HepG2 (cell line): ENCODE results near the gene CNR2. TPM values are rescaled to one million over a fixed set of nuclear protein-coding genes. Genes with fewer than 3 reads are reported as not detected.

ENCODE experiments used
- ATAC-seq: fragments of 200-7000 bp; cut with Tn5 transposase; 3 replicates; pipeline ENCODE4 v1.9.1; 2020; ENCODE audit warnings: mild to moderate bottlenecking, moderate library complexity
- BruUV-seq: library from RNA; stranded (reverse); fragments of 400-500 nt; replicated peaks from 2 replicates; lab custom pipeline; 2021; lab: Mats Ljungman, UMichigan
- CTCF ChIA-PET: fragments of 300-600 bp; formaldehyde crosslinking; extraction: SDS; loops from one replicate; lab custom pipeline; 2021; ENCODE audit warnings: low total read pairs, inconsistent platforms, low intra/inter-chr PET ratio; lab: Yijun Ruan, JAX
- POLR2A ChIA-PET: fragments of 350-600 bp; sonication (Branson Sonifier 250); formaldehyde crosslinking; loops from one replicate; lab custom pipeline; 2020; ENCODE audit warnings: antibody characterized with exemption, inconsistent platforms; lab: Yijun Ruan, JAX
- DNase-seq: peaks from one replicate; pipeline ENCODE4 v3.0.0-alpha.2; 2015; ENCODE audit warnings: low spot score
- FAIRE-seq: peaks from 3 replicates; lab custom pipeline; 2011; peaks lifted over from hg19 to GRCh38; lab: Jason Lieb, UNC
- H2AFZ ChIP-seq: one replicate; pipeline ENCODE4 v1.6.1; 2011; ENCODE audit warnings: low read length, inconsistent platforms
- H3K27ac ChIP-seq: fragments of 300-600 bp; 3 replicates; pipeline ENCODE4 v1.8.0; 2011; ENCODE audit warnings: mixed run types, mild to moderate bottlenecking, mixed read lengths, low read length, inconsistent platforms; ENCODE audit not compliant: insufficient read depth; ENCODE audit errors: extremely low read length
- H3K27me3 ChIP-seq, 2 experiments: fragments of 200-600 bp in 1 of 2; 2 replicates in 1 of 2; 3 replicates in 1 of 2; pipeline versions ENCODE4 v1.6.0 to v1.8.0; 2011; ENCODE audit warnings: low read length in 2 of 2, mild to moderate bottlenecking in 2 of 2, moderate library complexity in 2 of 2, inconsistent platforms in 1 of 2; ENCODE audit not compliant: insufficient read depth in 2 of 2, control insufficient read depth in 1 of 2
- H3K36me3 ChIP-seq, 2 experiments: fragments of 200-600 bp in 1 of 2; replicated peaks in 1 of 2; 2 replicates in 1 of 2; 3 replicates in 1 of 2; pipeline versions ENCODE4 v1.5.1 to v1.8.0; 2011; ENCODE audit warnings: low read length in 2 of 2, inconsistent platforms in 1 of 2; ENCODE audit not compliant: insufficient read depth in 2 of 2, control insufficient read depth in 1 of 2
- H3K4me1 ChIP-seq: 2 replicates; pipeline ENCODE4 v1.5.1; 2012; ENCODE audit warnings: low read length, inconsistent platforms; ENCODE audit not compliant: insufficient read depth
- H3K4me2 ChIP-seq: 2 replicates; pipeline ENCODE4 v1.6.0; 2011; ENCODE audit warnings: low read depth, low read length, inconsistent platforms
- H3K4me3 ChIP-seq, 3 experiments: fragments of 200-600 bp in 1 of 3; sonication (generic), shearing (Covaris generic) in 1 of 3; replicated peaks in 1 of 3; 2 replicates each; pipeline ENCODE4 v1.5.1; 2011 to 2016; ENCODE audit warnings: low read length in 3 of 3, inconsistent platforms in 2 of 3, low read depth in 2 of 3, mild to moderate bottlenecking in 2 of 3, control low read depth in 1 of 3, mixed read lengths in 1 of 3; ENCODE audit not compliant: insufficient read depth in 1 of 3
- H3K79me2 ChIP-seq: one replicate; pipeline ENCODE4 v1.6.1; 2011; ENCODE audit warnings: low read length, inconsistent platforms; ENCODE audit not compliant: insufficient read depth
- H3K9ac ChIP-seq: 2 replicates; pipeline ENCODE4 v1.6.0; 2011; ENCODE audit warnings: mild to moderate bottlenecking, low read depth, low read length, inconsistent platforms; ENCODE audit not compliant: insufficient read depth
- H3K9me3 ChIP-seq: 2 replicates; pipeline ENCODE4 v1.5.1; 2012; ENCODE audit warnings: mild to moderate bottlenecking, low read length
- H4K20me1 ChIP-seq: 2 replicates; pipeline ENCODE4 v1.6.0; 2011; ENCODE audit warnings: inconsistent platforms, mild to moderate bottlenecking, low read length, moderate library complexity; ENCODE audit not compliant: insufficient read depth
- AHR ChIP-seq: IDR thresholded peaks from 2 replicates; pipeline ENCODE4 v1.6.1; 2018; ENCODE audit warnings: missing genetic modification reagents, missing compliant biosample characterization
- BRD4 ChIP-seq: sonication (generic); formaldehyde crosslinking; IDR thresholded peaks from 2 replicates; pipeline ENCODE4 v1.4.0; 2020; ENCODE audit warnings: missing genetic modification reagents
- ELK4 ChIP-seq: sonication (generic); formaldehyde crosslinking; IDR thresholded peaks from 2 replicates; pipeline ENCODE4 v1.9.0; 2021; ENCODE audit warnings: missing genetic modification reagents, borderline replicate concordance
- FOXJ3 ChIP-seq: sonication (generic); formaldehyde crosslinking; IDR thresholded peaks from 2 replicates; pipeline ENCODE4 v1.4.0; 2020; ENCODE audit warnings: missing genetic modification reagents, mild to moderate bottlenecking, borderline replicate concordance
- RAD21 ChIP-seq: fragments of 450-650 bp; formaldehyde crosslinking; IDR thresholded peaks from 2 replicates; pipeline ENCODE4 v1.5.0; 2020; ENCODE audit warnings: mild to moderate bottlenecking
- RXRB ChIP-seq: IDR thresholded peaks from 2 replicates; pipeline ENCODE4 v1.6.1; 2016; ENCODE audit warnings: borderline replicate concordance, missing genetic modification reagents, missing compliant biosample characterization
- SALL2 ChIP-seq: sonication (generic); formaldehyde crosslinking; IDR thresholded peaks from 2 replicates; pipeline ENCODE4 v1.8.1; 2023; ENCODE audit warnings: mild to moderate bottlenecking, missing genetic modification reagents, inconsistent platforms
- SOX6 ChIP-seq, 2 experiments: fragments of 450-650 bp in 1 of 2; sonication (generic) in 1 of 2; formaldehyde crosslinking in 1 of 2; IDR thresholded peaks; 2 replicates each; pipeline versions ENCODE4 v1.4.0 to v1.6.1; 2017 to 2020; ENCODE audit warnings: antibody characterized with exemption in 1 of 2, mild to moderate bottlenecking in 1 of 2, missing genetic modification reagents in 1 of 2
- ZNF232 ChIP-seq: sonication (generic); formaldehyde crosslinking; IDR thresholded peaks from 2 replicates; pipeline ENCODE4 v1.4.0; 2020; ENCODE audit warnings: missing genetic modification reagents, borderline replicate concordance
- ZNF614 ChIP-seq: IDR thresholded peaks from 2 replicates; pipeline ENCODE4 v1.6.1; 2018; ENCODE audit warnings: missing biosample characterization, missing genetic modification reagents, inconsistent platforms, borderline replicate concordance
- WGBS: methylation state at CpG from one replicate; pipeline ENCODE4 v1.1.6; 2017; ENCODE audit warnings: low lambda C conversion rate; 5-methylcytosine and 5-hydroxymethylcytosine counted together
- in situ Hi-C: cut with HindIII; loops from 2 replicates; pipeline ENCODE4 v1.10.0; 2017; ENCODE audit warnings: low pct_unique_long_range_greater_than_20kb; ENCODE audit not compliant: extremely low pct_ligation_motif_present
- intact Hi-C: fragments of 100-400 bp; cut with micrococcal nuclease; formaldehyde crosslinking; loops from one replicate; pipeline ENCODE4 v1.10.0; 2022; ENCODE audit not compliant: unreplicated experiment
- polyA plus RNA-seq, 8 experiments: library from polyadenylated mRNA; depleted of rRNA in 3 of 8; stranded (reverse) in 7 of 8; unstranded in 1 of 8; fragments of >200 nt; fragmentation: Illumina TruSeq in 4 of 8; extraction: Trizol in 4 of 8; gene quantifications; 2 replicates each; pipeline versions ENCODE4 v1.2.1 to v1.2.3, GENCODE V29; 2011 to 2016; ENCODE audit warnings: low read depth in 4 of 8, missing spikeins in 1 of 8, mixed read lengths in 1 of 8; ENCODE audit not compliant: insufficient read depth in 1 of 8
- total RNA-seq, 5 experiments: library from RNA; depleted of rRNA; stranded (reverse); fragments of >200 nt; fragmentation: Illumina TruSeq; extraction: Trizol; gene quantifications; 2 replicates each; pipeline ENCODE4 v1.2.3, GENCODE V29; 2016; ENCODE audit warnings: low read depth in 1 of 5
- TF ChIP-seq, protein P1 (sequence below): fragments of 450-650 bp; IDR thresholded peaks from 2 replicates; pipeline ENCODE4 v1.6.1; 2017; ENCODE audit warnings: mild to moderate bottlenecking
- TF ChIP-seq, protein P2 (sequence below): sonication (generic); formaldehyde crosslinking; IDR thresholded peaks from 2 replicates; pipeline ENCODE4 v1.5.1; 2020; ENCODE audit warnings: mild to moderate bottlenecking, missing genetic modification reagents, borderline replicate concordance

Gene CNR2
- total and polyA plus RNA-seq, 2 of the 13 experiments (the other 11 are each of a cell fraction or from before 2014, with no cell fraction given): not detected

DNA sequence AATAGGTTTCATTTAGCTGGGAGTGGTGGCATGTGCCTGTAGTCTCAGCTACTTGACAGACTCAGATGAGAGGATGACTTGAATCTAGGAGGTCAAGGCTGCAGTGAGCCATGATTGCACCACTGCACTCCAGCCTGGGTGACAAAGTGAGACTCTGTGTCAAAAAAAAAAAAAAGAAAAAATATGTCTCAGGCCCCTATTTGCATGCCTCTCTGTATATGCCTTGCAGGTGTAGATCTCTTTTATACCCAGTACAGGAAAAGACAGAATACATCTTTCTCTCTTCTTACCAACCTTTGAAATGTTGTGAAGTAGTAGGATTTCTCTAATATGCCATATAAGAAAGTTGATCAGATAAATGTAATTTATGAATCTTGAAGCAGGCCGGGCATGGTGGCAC, 6.4 kb downstream of the CNR2 start:
- no TSS peak for BruUV-seq
- peaks cover 13% of the 10 kb centered on the region for H3K4me1 ChIP-seq
- H4K20me1 ChIP-seq: no peaks in the 10 kb centered on the region
- TF ChIP-seq SOX6 (IDR thresholded peaks at IDR 0.05): no peak
- TF ChIP-seq SOX6 (CRISPR knock-in tag; IDR thresholded peaks at IDR 0.05): no peak
- TF ChIP-seq RXRB (CRISPR knock-in tag): no peak
- no peak for TF ChIP-seq RAD21
- TF ChIP-seq, protein P1, sequence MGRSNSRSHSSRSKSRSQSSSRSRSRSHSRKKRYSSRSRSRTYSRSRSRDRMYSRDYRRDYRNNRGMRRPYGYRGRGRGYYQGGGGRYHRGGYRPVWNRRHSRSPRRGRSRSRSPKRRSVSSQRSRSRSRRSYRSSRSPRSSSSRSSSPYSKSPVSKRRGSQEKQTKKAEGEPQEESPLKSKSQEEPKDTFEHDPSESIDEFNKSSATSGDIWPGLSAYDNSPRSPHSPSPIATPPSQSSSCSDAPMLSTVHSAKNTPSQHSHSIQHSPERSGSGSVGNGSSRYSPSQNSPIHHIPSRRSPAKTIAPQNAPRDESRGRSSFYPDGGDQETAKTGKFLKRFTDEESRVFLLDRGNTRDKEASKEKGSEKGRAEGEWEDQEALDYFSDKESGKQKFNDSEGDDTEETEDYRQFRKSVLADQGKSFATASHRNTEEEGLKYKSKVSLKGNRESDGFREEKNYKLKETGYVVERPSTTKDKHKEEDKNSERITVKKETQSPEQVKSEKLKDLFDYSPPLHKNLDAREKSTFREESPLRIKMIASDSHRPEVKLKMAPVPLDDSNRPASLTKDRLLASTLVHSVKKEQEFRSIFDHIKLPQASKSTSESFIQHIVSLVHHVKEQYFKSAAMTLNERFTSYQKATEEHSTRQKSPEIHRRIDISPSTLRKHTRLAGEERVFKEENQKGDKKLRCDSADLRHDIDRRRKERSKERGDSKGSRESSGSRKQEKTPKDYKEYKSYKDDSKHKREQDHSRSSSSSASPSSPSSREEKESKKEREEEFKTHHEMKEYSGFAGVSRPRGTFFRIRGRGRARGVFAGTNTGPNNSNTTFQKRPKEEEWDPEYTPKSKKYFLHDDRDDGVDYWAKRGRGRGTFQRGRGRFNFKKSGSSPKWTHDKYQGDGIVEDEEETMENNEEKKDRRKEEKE: no peak
- no peak for TF ChIP-seq ELK4 (CRISPR knock-in tag)
- TF ChIP-seq BRD4: no peak
- no peak for TF ChIP-seq AHR (CRISPR knock-in tag)
- no peak for TF ChIP-seq ZNF232 (CRISPR knock-in tag)
- TF ChIP-seq SALL2: no peak
- TF ChIP-seq, protein P2, sequence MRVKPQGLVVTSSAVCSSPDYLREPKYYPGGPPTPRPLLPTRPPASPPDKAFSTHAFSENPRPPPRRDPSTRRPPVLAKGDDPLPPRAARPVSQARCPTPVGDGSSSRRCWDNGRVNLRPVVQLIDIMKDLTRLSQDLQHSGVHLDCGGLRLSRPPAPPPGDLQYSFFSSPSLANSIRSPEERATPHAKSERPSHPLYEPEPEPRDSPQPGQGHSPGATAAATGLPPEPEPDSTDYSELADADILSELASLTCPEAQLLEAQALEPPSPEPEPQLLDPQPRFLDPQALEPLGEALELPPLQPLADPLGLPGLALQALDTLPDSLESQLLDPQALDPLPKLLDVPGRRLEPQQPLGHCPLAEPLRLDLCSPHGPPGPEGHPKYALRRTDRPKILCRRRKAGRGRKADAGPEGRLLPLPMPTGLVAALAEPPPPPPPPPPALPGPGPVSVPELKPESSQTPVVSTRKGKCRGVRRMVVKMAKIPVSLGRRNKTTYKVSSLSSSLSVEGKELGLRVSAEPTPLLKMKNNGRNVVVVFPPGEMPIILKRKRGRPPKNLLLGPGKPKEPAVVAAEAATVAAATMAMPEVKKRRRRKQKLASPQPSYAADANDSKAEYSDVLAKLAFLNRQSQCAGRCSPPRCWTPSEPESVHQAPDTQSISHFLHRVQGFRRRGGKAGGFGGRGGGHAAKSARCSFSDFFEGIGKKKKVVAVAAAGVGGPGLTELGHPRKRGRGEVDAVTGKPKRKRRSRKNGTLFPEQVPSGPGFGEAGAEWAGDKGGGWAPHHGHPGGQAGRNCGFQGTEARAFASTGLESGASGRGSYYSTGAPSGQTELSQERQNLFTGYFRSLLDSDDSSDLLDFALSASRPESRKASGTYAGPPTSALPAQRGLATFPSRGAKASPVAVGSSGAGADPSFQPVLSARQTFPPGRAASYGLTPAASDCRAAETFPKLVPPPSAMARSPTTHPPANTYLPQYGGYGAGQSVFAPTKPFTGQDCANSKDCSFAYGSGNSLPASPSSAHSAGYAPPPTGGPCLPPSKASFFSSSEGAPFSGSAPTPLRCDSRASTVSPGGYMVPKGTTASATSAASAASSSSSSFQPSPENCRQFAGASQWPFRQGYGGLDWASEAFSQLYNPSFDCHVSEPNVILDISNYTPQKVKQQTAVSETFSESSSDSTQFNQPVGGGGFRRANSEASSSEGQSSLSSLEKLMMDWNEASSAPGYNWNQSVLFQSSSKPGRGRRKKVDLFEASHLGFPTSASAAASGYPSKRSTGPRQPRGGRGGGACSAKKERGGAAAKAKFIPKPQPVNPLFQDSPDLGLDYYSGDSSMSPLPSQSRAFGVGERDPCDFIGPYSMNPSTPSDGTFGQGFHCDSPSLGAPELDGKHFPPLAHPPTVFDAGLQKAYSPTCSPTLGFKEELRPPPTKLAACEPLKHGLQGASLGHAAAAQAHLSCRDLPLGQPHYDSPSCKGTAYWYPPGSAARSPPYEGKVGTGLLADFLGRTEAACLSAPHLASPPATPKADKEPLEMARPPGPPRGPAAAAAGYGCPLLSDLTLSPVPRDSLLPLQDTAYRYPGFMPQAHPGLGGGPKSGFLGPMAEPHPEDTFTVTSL: no peak
- TF ChIP-seq FOXJ3 (CRISPR knock-in tag): no peak
- no peak for TF ChIP-seq ZNF614 (CRISPR knock-in tag)
- DNase-seq (no peak), FAIRE-seq (no peak), ATAC-seq (no peak)
- H3K4me3 ChIP-seq: no peak overlapping the region
- ChIA-PET POLR2A (no interaction called here), CTCF (no interaction called here)
- no peak overlapping the region for H2AFZ ChIP-seq
- H3K9ac ChIP-seq: no peak overlapping the region
- 67% methylated on average over 1 of the region's 1 CpG for WGBS
- no peak overlapping the region for H3K27ac ChIP-seq
- H3K9me3 ChIP-seq: no peaks in the 10 kb centered on the region
- peaks cover 1 to 34% of the 10 kb centered on the region in 2 experiments; a peak in 3 of 5 replicates for H3K27me3 ChIP-seq
- intact Hi-C loops (no loop called here), in situ Hi-C loops (no loop called here)
- H3K36me3 ChIP-seq: no peaks in the 10 kb centered on the region
- no peak overlapping the region for H3K4me2 ChIP-seq
- no peaks in the 10 kb centered on the region for H3K79me2 ChIP-seq
